ENCODE data around the gene DRD4. TPM values are rescaled to one million over a fixed set of nuclear protein-coding genes. Genes with fewer than 3 reads are reported as not detected.

Gene DRD4
- total RNA-seq, 1 experiment from 2014 or later, result 0.44 TPM

DNA sequence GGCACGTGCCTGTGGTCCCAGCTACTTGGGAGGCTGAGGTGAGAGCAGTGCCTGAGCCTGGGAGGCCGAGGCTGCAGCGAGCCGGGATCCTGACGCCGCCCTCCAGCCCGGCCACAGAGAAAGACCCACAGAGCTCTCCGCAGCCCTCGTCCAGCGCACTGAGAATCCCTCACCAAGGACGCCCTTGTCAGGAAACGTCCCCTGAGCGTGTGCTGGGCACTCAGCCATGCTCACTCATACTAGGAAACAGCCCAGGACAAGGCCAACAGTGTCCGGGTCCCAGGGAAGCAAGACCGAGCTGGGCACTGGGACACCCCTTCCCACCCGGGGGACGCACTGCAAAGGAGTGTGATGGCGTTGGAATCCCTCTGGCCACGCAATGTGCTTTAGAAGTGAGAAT lies 43.4 kb downstream of the DRD4 start:
- ChIA-PET CTCF (no interaction called here), POLR2A (interaction anchor here (1.2 kb wide), 1 partner anchor 139 kb away, joined by 3 read pairs; the partner anchor contains the start of gene PNPLA2)
- no peak overlapping the region for H3K27ac Mint-ChIP-seq (ENCODE audit: low read depth, unreplicated experiment)
- intact Hi-C loops (cut with micrococcal nuclease), result no loop called here
- no TSS peak for BruUV-seq (replicated peaks)
- no peak overlapping the region for H3K4me3 Mint-ChIP-seq (ENCODE audit: unreplicated experiment)
- TF ChIP-seq, protein P1, sequence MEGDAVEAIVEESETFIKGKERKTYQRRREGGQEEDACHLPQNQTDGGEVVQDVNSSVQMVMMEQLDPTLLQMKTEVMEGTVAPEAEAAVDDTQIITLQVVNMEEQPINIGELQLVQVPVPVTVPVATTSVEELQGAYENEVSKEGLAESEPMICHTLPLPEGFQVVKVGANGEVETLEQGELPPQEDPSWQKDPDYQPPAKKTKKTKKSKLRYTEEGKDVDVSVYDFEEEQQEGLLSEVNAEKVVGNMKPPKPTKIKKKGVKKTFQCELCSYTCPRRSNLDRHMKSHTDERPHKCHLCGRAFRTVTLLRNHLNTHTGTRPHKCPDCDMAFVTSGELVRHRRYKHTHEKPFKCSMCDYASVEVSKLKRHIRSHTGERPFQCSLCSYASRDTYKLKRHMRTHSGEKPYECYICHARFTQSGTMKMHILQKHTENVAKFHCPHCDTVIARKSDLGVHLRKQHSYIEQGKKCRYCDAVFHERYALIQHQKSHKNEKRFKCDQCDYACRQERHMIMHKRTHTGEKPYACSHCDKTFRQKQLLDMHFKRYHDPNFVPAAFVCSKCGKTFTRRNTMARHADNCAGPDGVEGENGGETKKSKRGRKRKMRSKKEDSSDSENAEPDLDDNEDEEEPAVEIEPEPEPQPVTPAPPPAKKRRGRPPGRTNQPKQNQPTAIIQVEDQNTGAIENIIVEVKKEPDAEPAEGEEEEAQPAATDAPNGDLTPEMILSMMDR (IDR thresholded peaks at IDR 0.05; ENCODE audit: unreplicated experiment), result no peak
- peaks cover 65% of the 10 kb centered on the region for H3K36me3 Mint-ChIP-seq (ENCODE audit: insufficient read depth, unreplicated experiment)
- no peaks in the 10 kb centered on the region for H3K9me3 Mint-ChIP-seq (ENCODE audit: unreplicated experiment)
- H3K27me3 Mint-ChIP-seq (ENCODE audit: insufficient read depth, unreplicated experiment), result no peaks in the 10 kb centered on the region
- no peak for DNase-seq (ENCODE audit: unreplicated experiment)
- no peaks in the 10 kb centered on the region for H3K4me1 Mint-ChIP-seq (ENCODE audit: insufficient read depth, unreplicated experiment)

DNA sequence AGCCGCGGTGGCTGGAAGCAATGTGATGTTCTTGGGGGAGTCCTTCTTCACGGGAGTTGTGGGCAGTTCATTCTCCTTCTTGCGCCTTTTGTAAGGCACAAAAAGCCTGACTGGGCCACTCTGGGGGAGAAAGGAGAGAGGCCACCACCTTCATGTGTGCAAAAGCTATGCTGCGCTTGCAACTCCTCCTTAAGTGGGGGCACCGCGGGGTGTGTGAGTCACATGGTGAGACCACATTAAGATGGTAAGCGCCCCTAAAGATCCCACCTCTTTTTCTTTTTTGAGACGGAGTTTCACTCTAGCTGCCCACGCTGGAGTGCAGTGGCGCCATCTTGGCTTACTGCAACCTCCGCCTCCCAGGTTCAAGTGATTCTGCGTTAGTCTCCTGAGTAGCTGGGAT lies 43.9 kb downstream of the DRD4 start:
- Mint-ChIP-seq H3K27me3 (ENCODE audit: insufficient read depth, unreplicated experiment) (no peaks in the 10 kb centered on the region), H3K9me3 (ENCODE audit: unreplicated experiment) (no peaks in the 10 kb centered on the region), H3K36me3 (ENCODE audit: insufficient read depth, unreplicated experiment) (peaks cover 67% of the 10 kb centered on the region), H3K27ac (ENCODE audit: low read depth, unreplicated experiment) (no peak overlapping the region), H3K4me1 (ENCODE audit: insufficient read depth, unreplicated experiment) (no peaks in the 10 kb centered on the region), H3K4me3 (ENCODE audit: unreplicated experiment) (no peak overlapping the region)
- CTCF ChIA-PET, result interaction anchor here (0.6 kb wide), 1 partner anchor 124 kb away, joined by 3 read pairs; no protein-coding TSS in a partner anchor
- no TSS peak for BruUV-seq (replicated peaks)
- TF ChIP-seq, protein P1 (IDR thresholded peaks at IDR 0.05; ENCODE audit: unreplicated experiment), result no peak
- intact Hi-C loops (cut with micrococcal nuclease), result no loop called here
- DNase-seq (ENCODE audit: unreplicated experiment), result no peak
- POLR2A ChIA-PET, result interaction anchor here (0.6 to 1.2 kb wide), 3 partner anchors 14 to 172 kb away, joined by 3 to 4 read pairs (median 3); partner anchors contain the start of genes DEAF1, PNPLA2 and TMEM80

DNA sequence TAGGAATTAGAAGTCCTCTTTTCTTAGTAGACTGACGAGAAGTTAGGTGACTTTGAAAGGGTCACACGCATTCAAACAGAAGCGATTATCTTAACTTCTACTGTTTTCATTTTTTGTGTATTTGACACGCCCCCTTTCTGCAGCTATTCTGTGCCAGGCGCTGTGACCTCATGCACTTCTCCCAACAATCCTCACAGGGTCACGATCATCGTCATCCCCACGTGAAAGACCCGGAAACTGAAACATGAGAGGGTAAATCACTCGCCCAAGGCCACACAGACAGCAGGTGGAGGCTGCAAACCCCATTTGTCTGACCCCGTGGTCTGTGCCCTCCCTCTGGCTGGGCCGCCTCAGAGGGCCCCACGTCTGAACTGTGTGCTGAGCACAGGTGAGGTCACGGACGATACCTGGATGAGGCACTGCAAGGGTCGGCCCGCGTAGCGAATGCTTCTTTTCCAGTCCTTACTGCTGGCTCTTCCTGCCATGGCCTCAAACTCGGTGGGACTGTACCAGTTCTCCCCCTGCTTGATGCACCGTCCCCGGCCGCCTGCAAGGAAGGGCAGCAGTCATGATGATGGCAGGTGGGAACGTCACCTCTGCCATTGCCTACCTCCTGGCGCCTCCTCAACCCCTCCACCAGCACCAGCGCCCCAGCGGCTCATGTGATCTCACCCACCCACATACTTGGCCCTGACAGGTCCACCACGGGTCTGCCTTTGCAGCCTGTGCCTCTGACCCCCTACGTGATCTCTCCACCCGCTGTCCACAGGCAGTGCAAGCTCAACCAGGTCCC lies 49.6 kb downstream of the DRD4 start:
- intact Hi-C loops (cut with micrococcal nuclease), result no loop called here
- POLR2A ChIA-PET, result no interaction called here
- DNase-seq (ENCODE audit: unreplicated experiment), result no peak
- no peaks in the 10 kb centered on the region for H3K27me3 Mint-ChIP-seq (ENCODE audit: insufficient read depth, unreplicated experiment)
- no TSS peak for BruUV-seq (replicated peaks)
- H3K4me1 Mint-ChIP-seq (ENCODE audit: insufficient read depth, unreplicated experiment), result no peaks in the 10 kb centered on the region
- TF ChIP-seq, protein P1 (IDR thresholded peaks at IDR 0.05; ENCODE audit: unreplicated experiment), result no peak
- CTCF ChIA-PET, result interaction anchor here (0.5 to 1.5 kb wide), 3 partner anchors 10 to 36 kb away, joined by 3 to 4 read pairs (median 3); no protein-coding TSS in a partner anchor
- H3K4me3 Mint-ChIP-seq (ENCODE audit: unreplicated experiment), result no peak overlapping the region
- no peaks in the 10 kb centered on the region for H3K9me3 Mint-ChIP-seq (ENCODE audit: unreplicated experiment)
- peaks cover 71% of the 10 kb centered on the region for H3K36me3 Mint-ChIP-seq (ENCODE audit: insufficient read depth, unreplicated experiment)
- no peak overlapping the region for H3K27ac Mint-ChIP-seq (ENCODE audit: low read depth, unreplicated experiment)

DNA sequence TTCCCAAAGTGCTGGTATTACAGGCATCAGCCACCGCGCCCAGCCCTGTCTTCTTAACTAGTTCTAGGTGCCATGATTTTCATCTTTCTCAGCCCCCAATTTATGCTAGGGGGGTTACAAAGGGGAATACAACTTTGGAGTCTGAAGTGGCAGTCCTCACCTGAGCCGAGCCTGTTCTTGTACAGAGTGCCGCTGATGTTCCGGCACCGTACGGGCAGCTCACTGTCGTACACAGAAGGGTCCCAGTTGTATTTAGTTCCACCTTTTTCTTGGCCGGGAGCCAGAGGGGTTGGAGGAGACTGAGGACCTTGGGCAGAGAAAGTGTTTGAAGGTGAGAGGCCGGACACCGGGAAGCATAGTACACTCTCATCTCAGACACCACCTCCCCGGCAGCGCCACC lies 50.7 kb downstream of the DRD4 start:
- POLR2A ChIA-PET, result interaction anchor here (0.6 kb wide), 1 partner anchor 49 kb away, joined by 3 read pairs; no protein-coding TSS in a partner anchor
- TF ChIP-seq, protein P1 (IDR thresholded peaks at IDR 0.05; ENCODE audit: unreplicated experiment), result no peak
- Mint-ChIP-seq H3K36me3 (ENCODE audit: insufficient read depth, unreplicated experiment) (peaks cover 69% of the 10 kb centered on the region), H3K27me3 (ENCODE audit: insufficient read depth, unreplicated experiment) (no peaks in the 10 kb centered on the region), H3K4me3 (ENCODE audit: unreplicated experiment) (no peak overlapping the region), H3K27ac (ENCODE audit: low read depth, unreplicated experiment) (no peak overlapping the region), H3K9me3 (ENCODE audit: unreplicated experiment) (no peaks in the 10 kb centered on the region), H3K4me1 (ENCODE audit: insufficient read depth, unreplicated experiment) (peaks cover 7% of the 10 kb centered on the region)
- CTCF ChIA-PET, result no interaction called here
- no TSS peak for BruUV-seq (replicated peaks)
- DNase-seq (ENCODE audit: unreplicated experiment), result no peak
- intact Hi-C loops (cut with micrococcal nuclease), result no loop called here

Measured in MCF 10A (cell line).